PC-9 (cell line): Measurements from ENCODE around the gene AKAP13.

Source experiments
- CTCF ChIP-seq: fragments of 200-600 bp; sonication (generic); conservative IDR thresholded peaks from 2 replicates; pipeline ENCODE4 v1.6.1; 2017; ENCODE audit warnings: mixed run types, antibody characterized with exemption, mild to moderate bottlenecking, moderate library complexity
- EZH2 ChIP-seq: fragments of 200-600 bp; sonication (generic); IDR thresholded peaks from 2 replicates; pipeline ENCODE4 v1.8.0; 2017; ENCODE audit warnings: antibody characterized with exemption, low read depth

DNA sequence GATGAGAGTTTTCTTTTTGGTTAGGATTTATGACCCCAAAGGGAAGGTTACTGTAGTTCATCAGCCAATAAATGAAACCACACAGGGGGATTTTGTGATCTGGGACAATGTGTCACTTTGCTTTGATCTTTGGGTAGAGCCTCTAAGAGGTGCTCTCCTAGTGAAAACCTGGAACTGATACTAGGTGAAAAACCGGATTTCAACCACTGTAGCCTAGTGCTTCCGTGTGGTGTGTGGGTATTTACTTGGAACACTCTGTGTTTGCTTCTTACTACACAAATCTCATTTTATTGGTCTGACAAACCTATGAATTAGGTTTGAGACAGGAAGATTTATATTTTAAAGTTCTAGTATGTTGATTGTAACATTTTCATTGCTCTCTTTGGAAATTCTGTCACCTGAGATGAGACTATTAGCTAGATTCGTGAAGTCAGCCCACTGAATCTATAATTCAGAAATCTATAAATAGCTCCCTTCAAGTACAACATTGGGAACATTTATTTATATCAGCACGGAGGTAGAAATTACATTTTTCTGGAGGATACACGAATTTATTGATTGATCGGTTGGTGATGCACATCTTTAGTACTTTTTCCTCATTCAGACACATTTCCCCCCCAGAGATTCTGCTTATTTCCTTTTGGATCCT is 119.8 kb downstream of the AKAP13 start:
- TF ChIP-seq CTCF = no peak
- no peak for TF ChIP-seq EZH2
